Gastrocnemius medialis (tissue), 4 donors: ENCODE measurements around the gene NOD1.

Experiments
- POLR2A ChIP-seq, 2 donors: fragments of 450-650 bp; IDR thresholded peaks; one replicate each; pipeline ENCODE4 v1.6.1; 2017; ENCODE audit warnings: antibody characterized with exemption in 2 of 2, mild to moderate bottlenecking in 2 of 2, moderate library complexity in 2 of 2
- TF ChIP-seq, protein P1 (sequence below), 5 experiments: fragments of 450-650 bp in 3 of 5; fragments of 200-600 bp in 2 of 5; sonication (generic) in 2 of 5; IDR thresholded peaks in 4 of 5; conservative IDR thresholded peaks in 1 of 5; 1 replicate in 4 of 5; 2 replicates in 1 of 5; pipeline ENCODE4 v1.5.1; 2016 to 2019; ENCODE audit warnings: antibody characterized with exemption in 5 of 5, mild to moderate bottlenecking in 3 of 5, moderate library complexity in 3 of 5

DNA sequence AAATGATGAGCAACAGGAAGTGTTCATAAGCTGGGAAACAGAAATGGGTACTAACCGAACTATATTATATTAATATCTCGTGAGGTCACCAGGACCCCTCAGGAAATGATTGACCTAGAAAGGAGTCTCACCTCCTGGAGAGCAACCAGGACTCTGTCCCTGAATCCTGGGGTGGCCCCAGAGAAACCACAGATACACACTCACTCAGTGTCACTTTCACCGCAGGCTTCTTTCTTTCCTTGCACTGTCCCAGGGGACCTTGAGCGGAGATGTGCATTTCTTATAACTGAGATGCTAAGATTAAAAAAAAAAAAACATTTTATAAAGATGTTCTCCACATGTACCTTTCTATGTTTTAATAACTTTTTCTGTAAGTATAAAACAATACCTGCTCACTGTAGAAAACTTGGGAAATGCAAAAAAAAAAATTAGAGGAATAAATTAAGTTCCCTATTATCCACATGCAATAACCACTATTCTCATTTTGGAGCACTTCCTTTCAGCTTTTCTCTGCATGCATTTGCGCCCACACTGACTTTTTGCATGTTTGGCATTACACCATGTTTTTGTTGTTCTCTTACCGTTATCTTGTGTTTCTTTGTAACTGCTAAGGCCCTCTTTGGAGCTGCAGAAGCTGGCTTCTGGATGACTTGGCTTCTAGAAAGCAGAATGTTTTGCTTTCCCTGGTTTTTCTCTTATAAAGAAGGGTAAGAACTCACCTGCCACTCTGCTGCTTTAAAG lies 15.0 kb downstream of the NOD1 start:
- TF ChIP-seq POLR2A (IDR thresholded peaks at IDR 0.05) = no peak
- TF ChIP-seq, protein P1, sequence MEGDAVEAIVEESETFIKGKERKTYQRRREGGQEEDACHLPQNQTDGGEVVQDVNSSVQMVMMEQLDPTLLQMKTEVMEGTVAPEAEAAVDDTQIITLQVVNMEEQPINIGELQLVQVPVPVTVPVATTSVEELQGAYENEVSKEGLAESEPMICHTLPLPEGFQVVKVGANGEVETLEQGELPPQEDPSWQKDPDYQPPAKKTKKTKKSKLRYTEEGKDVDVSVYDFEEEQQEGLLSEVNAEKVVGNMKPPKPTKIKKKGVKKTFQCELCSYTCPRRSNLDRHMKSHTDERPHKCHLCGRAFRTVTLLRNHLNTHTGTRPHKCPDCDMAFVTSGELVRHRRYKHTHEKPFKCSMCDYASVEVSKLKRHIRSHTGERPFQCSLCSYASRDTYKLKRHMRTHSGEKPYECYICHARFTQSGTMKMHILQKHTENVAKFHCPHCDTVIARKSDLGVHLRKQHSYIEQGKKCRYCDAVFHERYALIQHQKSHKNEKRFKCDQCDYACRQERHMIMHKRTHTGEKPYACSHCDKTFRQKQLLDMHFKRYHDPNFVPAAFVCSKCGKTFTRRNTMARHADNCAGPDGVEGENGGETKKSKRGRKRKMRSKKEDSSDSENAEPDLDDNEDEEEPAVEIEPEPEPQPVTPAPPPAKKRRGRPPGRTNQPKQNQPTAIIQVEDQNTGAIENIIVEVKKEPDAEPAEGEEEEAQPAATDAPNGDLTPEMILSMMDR (IDR thresholded peaks at IDR 0.05 in 4 of 5, conservative IDR thresholded peaks at IDR 0.05 in 1 of 5) = no peak
